HL-60 (cell line): ENCODE data around the gene CHMP5.

Experiments used
- DNase-seq, 2 experiments: peaks; one replicate each; pipeline ENCODE4 v3.0.0-alpha.2; 2010 to 2020; ENCODE audit warnings: low read depth in 1 of 2, low spot score in 1 of 2
- H3K27ac ChIP-seq: fragments of 250-450 bp; sonication (Bioruptor Pico); replicated peaks from 2 replicates; pipeline ENCODE4 v1.5.1; 2020; ENCODE audit warnings: mild to moderate bottlenecking, moderate library complexity
- H3K27me3 ChIP-seq: fragments of 250-450 bp; sonication (Bioruptor Pico); 2 replicates; pipeline ENCODE4 v1.5.1; 2021; ENCODE audit warnings: mild to moderate bottlenecking, moderate library complexity; ENCODE audit not compliant: insufficient read depth, poor library complexity, severe bottlenecking
- H3K4me3 ChIP-seq: replicated peaks from 2 replicates; pipeline ENCODE4 v1.5.1; 2011; ENCODE audit warnings: mild to moderate bottlenecking, control low read depth, low read length; ENCODE audit not compliant: insufficient read depth
- CTCF ChIP-seq: IDR thresholded peaks from one replicate; pipeline ENCODE4 v1.5.1; 2011; ENCODE audit warnings: low read length, control low read depth, inconsistent platforms; ENCODE audit not compliant: insufficient read depth
- GABPA ChIP-seq: IDR thresholded peaks from 2 replicates; pipeline ENCODE4 v1.6.1; 2012; ENCODE audit warnings: low read depth
- POLR2AphosphoS5 ChIP-seq: IDR thresholded peaks from 2 replicates; pipeline ENCODE4 v1.6.1; 2012; ENCODE audit warnings: low read depth
- SPI1 ChIP-seq: IDR thresholded peaks from 2 replicates; pipeline ENCODE4 v1.6.1; 2012; ENCODE audit warnings: low read depth, mild to moderate bottlenecking, borderline replicate concordance
- TF ChIP-seq, protein P1 (sequence below): IDR thresholded peaks from 2 replicates; pipeline ENCODE4 v1.6.1; 2012; ENCODE audit warnings: low read depth; ENCODE audit not compliant: insufficient replicate concordance

CHMP5 gene

DNA sequence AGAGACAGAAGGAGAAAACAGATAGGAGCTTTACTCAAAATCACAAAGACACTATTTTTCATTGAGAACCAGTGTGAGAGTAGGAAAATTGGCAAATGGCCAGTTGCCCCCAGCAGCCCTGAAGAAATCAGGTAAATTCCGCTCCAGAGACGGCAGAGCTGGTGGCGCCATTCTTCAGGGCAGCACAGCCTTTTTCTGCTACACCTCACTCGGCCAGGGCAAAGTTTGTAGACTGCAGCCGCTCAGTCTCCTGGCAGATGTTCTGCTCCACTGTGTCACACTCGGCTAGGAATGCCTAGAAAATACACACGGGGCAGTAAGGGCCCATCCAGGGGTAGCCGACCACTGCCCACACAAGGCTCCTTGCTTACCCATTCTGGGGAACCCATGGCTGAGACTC is 9.8 kb upstream of the CHMP5 start:
- Histone ChIP-seq H3K27ac (no peak overlapping the region), H3K4me3 (no peak overlapping the region), H3K27me3 (no peaks in the 10 kb centered on the region)
- TF ChIP-seq POLR2AphosphoS5 (no peak), CTCF (no peak), SPI1 (no peak), GABPA (no peak)
- TF ChIP-seq, protein P1, sequence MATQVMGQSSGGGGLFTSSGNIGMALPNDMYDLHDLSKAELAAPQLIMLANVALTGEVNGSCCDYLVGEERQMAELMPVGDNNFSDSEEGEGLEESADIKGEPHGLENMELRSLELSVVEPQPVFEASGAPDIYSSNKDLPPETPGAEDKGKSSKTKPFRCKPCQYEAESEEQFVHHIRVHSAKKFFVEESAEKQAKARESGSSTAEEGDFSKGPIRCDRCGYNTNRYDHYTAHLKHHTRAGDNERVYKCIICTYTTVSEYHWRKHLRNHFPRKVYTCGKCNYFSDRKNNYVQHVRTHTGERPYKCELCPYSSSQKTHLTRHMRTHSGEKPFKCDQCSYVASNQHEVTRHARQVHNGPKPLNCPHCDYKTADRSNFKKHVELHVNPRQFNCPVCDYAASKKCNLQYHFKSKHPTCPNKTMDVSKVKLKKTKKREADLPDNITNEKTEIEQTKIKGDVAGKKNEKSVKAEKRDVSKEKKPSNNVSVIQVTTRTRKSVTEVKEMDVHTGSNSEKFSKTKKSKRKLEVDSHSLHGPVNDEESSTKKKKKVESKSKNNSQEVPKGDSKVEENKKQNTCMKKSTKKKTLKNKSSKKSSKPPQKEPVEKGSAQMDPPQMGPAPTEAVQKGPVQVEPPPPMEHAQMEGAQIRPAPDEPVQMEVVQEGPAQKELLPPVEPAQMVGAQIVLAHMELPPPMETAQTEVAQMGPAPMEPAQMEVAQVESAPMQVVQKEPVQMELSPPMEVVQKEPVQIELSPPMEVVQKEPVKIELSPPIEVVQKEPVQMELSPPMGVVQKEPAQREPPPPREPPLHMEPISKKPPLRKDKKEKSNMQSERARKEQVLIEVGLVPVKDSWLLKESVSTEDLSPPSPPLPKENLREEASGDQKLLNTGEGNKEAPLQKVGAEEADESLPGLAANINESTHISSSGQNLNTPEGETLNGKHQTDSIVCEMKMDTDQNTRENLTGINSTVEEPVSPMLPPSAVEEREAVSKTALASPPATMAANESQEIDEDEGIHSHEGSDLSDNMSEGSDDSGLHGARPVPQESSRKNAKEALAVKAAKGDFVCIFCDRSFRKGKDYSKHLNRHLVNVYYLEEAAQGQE = no peak
- DNase-seq = no peak

- Histone ChIP-seq H3K4me3 (no peak overlapping the region), H3K27me3 (no peaks in the 10 kb centered on the region), H3K27ac (no peak overlapping the region)
- no peak for TF ChIP-seq CTCF
- TF ChIP-seq SPI1 = no peak
- no peak for TF ChIP-seq POLR2AphosphoS5
- TF ChIP-seq, protein P1 = no peak
- TF ChIP-seq GABPA = no peak
- no peak for DNase-seq
Observed at GRCh38 chr9:33255471-33255870, 9.4 kb upstream of the CHMP5 start.

DNA sequence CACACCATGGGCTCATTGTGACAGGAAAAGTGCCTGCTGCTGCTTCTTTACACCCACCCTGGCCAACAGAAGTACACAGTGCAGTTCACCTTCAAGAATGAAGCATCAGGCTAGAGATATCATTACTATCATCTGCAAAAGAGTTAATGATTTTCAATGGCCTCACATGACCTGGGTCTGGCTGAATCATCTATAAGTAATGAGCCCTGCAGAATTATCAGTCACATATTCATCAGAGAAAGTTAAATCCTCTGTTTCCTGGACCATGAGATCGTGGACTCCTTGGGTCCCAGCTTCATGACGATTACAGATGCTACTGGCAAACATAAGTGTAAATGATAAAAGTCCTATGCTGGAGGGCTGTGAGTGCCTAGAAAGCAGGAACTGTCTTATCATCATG is 8.6 kb upstream of the CHMP5 start:
- DNase-seq = no peak
- H3K27me3 ChIP-seq = no peaks in the 10 kb centered on the region
- no peak overlapping the region for H3K4me3 ChIP-seq
- H3K27ac ChIP-seq = no peak overlapping the region
- no peak for TF ChIP-seq SPI1
- TF ChIP-seq, protein P1 = no peak
- no peak for TF ChIP-seq POLR2AphosphoS5
- no peak for TF ChIP-seq CTCF
- no peak for TF ChIP-seq GABPA
